Measurements from ENCODE around the gene INSIG1.

DNA sequence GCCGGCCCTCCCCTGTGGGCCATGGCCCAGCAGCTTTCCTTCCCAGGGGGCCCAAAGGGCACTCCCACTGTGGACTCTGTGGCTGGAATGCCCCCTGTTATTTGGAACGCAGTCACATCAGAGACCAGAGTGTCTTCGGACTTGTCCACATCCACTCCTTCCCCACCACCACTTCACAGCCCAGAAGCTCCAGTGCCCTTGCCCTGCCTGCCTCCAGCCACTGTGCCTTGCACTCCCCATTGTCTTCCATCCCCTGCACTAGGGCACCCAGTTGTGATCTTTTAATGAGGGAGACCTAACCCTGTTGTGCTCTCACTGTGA is 19.4 kb downstream of the INSIG1 start:
- TF ChIP-seq, protein P1, sequence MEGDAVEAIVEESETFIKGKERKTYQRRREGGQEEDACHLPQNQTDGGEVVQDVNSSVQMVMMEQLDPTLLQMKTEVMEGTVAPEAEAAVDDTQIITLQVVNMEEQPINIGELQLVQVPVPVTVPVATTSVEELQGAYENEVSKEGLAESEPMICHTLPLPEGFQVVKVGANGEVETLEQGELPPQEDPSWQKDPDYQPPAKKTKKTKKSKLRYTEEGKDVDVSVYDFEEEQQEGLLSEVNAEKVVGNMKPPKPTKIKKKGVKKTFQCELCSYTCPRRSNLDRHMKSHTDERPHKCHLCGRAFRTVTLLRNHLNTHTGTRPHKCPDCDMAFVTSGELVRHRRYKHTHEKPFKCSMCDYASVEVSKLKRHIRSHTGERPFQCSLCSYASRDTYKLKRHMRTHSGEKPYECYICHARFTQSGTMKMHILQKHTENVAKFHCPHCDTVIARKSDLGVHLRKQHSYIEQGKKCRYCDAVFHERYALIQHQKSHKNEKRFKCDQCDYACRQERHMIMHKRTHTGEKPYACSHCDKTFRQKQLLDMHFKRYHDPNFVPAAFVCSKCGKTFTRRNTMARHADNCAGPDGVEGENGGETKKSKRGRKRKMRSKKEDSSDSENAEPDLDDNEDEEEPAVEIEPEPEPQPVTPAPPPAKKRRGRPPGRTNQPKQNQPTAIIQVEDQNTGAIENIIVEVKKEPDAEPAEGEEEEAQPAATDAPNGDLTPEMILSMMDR (IDR thresholded peaks at IDR 0.05): no peak
- TF ChIP-seq POLR2A (IDR thresholded peaks at IDR 0.05): no peak
